H1 (cell line): ENCODE measurements around the gene C3orf85. TPM values are rescaled to one million over a fixed set of nuclear protein-coding genes. Genes with fewer than 3 reads are reported as not detected.

Source experiments
- CTCF ChIA-PET: fragments of 300-600 bp; sonication (Branson Sonifier 250); formaldehyde crosslinking; loops from one replicate; lab custom pipeline; 2021; ENCODE audit not compliant: partially characterized antibody; lab: Charles Lee
- POLR2A ChIA-PET: fragments of 300-600 bp; sonication (Branson Sonifier 250); formaldehyde crosslinking; loops from one replicate; lab custom pipeline; 2021; ENCODE audit warnings: inconsistent platforms; ENCODE audit not compliant: partially characterized antibody; lab: Charles Lee
- DNase-seq, 2 experiments: peaks; one replicate each; pipeline versions ENCODE4 v3.0.0 to v3.0.0-alpha.2; 2010 to 2022; ENCODE audit warnings: low spot score in 2 of 2, low read depth in 1 of 2, mixed read lengths in 1 of 2
- FAIRE-seq: peaks from 2 replicates; lab custom pipeline; 2011; peaks lifted over from hg19 to GRCh38; lab: Jason Lieb, UNC
- H2AFZ ChIP-seq: 2 replicates; pipeline ENCODE4 v1.8.1; 2012; ENCODE audit warnings: low read length, inconsistent platforms
- H2AK5ac ChIP-seq: 2 replicates; pipeline ENCODE4 v1.6.1; 2013; ENCODE audit warnings: low read depth, low read length
- H2BK120ac ChIP-seq: replicated peaks from 2 replicates; pipeline ENCODE3; 2013; ENCODE audit warnings: low read depth, low read length, inconsistent platforms
- H2BK12ac ChIP-seq: 2 replicates; pipeline ENCODE4 v1.6.1; 2013; ENCODE audit warnings: low read depth, low read length
- H2BK15ac ChIP-seq: 2 replicates; pipeline ENCODE4 v1.6.1; 2013; ENCODE audit warnings: low read length
- H2BK20ac ChIP-seq: 2 replicates; pipeline ENCODE4 v1.6.1; 2013; ENCODE audit warnings: low read length
- H2BK5ac ChIP-seq: 2 replicates; pipeline ENCODE4 v1.6.1; 2013; ENCODE audit warnings: low read depth, low read length
- H3K14ac ChIP-seq: 2 replicates; pipeline ENCODE4 v1.6.1; 2013; ENCODE audit warnings: inconsistent platforms; ENCODE audit not compliant: insufficient read length
- H3K18ac ChIP-seq: 2 replicates; pipeline ENCODE4 v1.6.1; 2013; ENCODE audit warnings: low read length; ENCODE audit errors: extremely low read depth
- H3K23ac ChIP-seq: 2 replicates; pipeline ENCODE4 v1.6.1; 2013; ENCODE audit warnings: inconsistent platforms; ENCODE audit not compliant: insufficient read length
- H3K23me2 ChIP-seq: 2 replicates; pipeline ENCODE4 v1.6.1; 2013; ENCODE audit warnings: low read depth, low read length
- H3K27ac ChIP-seq: 2 replicates; pipeline ENCODE4 v1.6.1; 2011; ENCODE audit warnings: low read depth, low read length, inconsistent platforms
- H3K27me3 ChIP-seq, 4 experiments: replicated peaks in 1 of 4; 1 replicate in 1 of 4; 2 replicates in 3 of 4; pipeline versions ENCODE4 v1.6.1 to v1.8.1; 2011 to 2013; ENCODE audit warnings: low read length in 3 of 4, mild to moderate bottlenecking in 3 of 4, inconsistent platforms in 2 of 4, mixed read lengths in 2 of 4, moderate library complexity in 1 of 4; ENCODE audit not compliant: control insufficient read depth in 3 of 4, insufficient read depth in 3 of 4; ENCODE audit errors: extremely low read depth in 1 of 4
- H3K36me3 ChIP-seq, 4 experiments: 2 replicates each; pipeline versions ENCODE4 v1.6.1 to v1.8.1; 2011 to 2013; ENCODE audit warnings: mild to moderate bottlenecking in 4 of 4, low read length in 3 of 4, moderate library complexity in 2 of 4, control low read depth in 1 of 4, inconsistent platforms in 1 of 4; ENCODE audit not compliant: insufficient read depth in 4 of 4, control insufficient read depth in 2 of 4
- H3K4ac ChIP-seq: replicated peaks from 2 replicates; pipeline ENCODE3; 2013; ENCODE audit warnings: low read length, low read depth, mixed read lengths, inconsistent platforms; ENCODE audit not compliant: insufficient read length
- H3K4me1 ChIP-seq, 4 experiments: replicated peaks in 1 of 4; 1 replicate in 1 of 4; 2 replicates in 3 of 4; pipeline versions ENCODE4 v1.6.1 to v1.8.1; 2011 to 2013; ENCODE audit warnings: low read length in 3 of 4, inconsistent platforms in 2 of 4, mixed read lengths in 1 of 4; ENCODE audit not compliant: insufficient read depth in 4 of 4, control insufficient read depth in 3 of 4
- H3K4me2 ChIP-seq, 2 experiments: 2 replicates each; pipeline versions ENCODE4 v1.6.1 to v1.8.1; 2011 to 2013; ENCODE audit warnings: low read depth in 2 of 2, low read length in 2 of 2, control low read depth in 1 of 2, inconsistent platforms in 1 of 2, mild to moderate bottlenecking in 1 of 2; ENCODE audit not compliant: insufficient read depth in 1 of 2
- H3K4me3 ChIP-seq, 4 experiments: fragments of 200-600, 300-600 bp in 1 of 4; sonication (generic), shearing (Covaris generic), sonication (Bioruptor Twin) in 1 of 4; 2 replicates each; pipeline versions ENCODE4 v1.5.1 to v1.8.1; 2011 to 2016; ENCODE audit warnings: low read length in 4 of 4, low read depth in 3 of 4, control low read depth in 2 of 4, inconsistent platforms in 2 of 4, mild to moderate bottlenecking in 2 of 4, mixed read lengths in 1 of 4, moderate library complexity in 1 of 4; ENCODE audit not compliant: insufficient read depth in 2 of 4; ENCODE audit errors: extremely low read depth in 1 of 4
- H3K56ac ChIP-seq: replicated peaks from 2 replicates; pipeline ENCODE3; 2013; ENCODE audit warnings: low read depth, mild to moderate bottlenecking, mixed read lengths, low read length, inconsistent platforms; ENCODE audit not compliant: insufficient read length
- H3K79me1 ChIP-seq: 2 replicates; pipeline ENCODE4 v1.6.1; 2013; ENCODE audit warnings: low read depth, low read length, control low read depth
- H3K79me2 ChIP-seq, 2 experiments: 2 replicates each; pipeline versions ENCODE4 v1.6.1 to v1.8.1; 2012 to 2013; ENCODE audit warnings: low read length in 2 of 2, mild to moderate bottlenecking in 2 of 2, inconsistent platforms in 1 of 2; ENCODE audit not compliant: insufficient read depth in 2 of 2, control insufficient read depth in 1 of 2
- H3K9ac ChIP-seq, 4 experiments: replicated peaks in 1 of 4; 1 replicate in 1 of 4; 2 replicates in 3 of 4; pipeline versions ENCODE4 v1.6.1 to v1.8.1; 2011 to 2013; ENCODE audit warnings: low read depth in 3 of 4, low read length in 3 of 4, control low read depth in 2 of 4, mild to moderate bottlenecking in 2 of 4, moderate library complexity in 2 of 4, inconsistent platforms in 1 of 4; ENCODE audit errors: extremely low read depth in 1 of 4
- H3K9me3 ChIP-seq, 2 experiments: 2 replicates each; pipeline versions ENCODE4 v1.6.1 to v1.8.1; 2012 to 2013; ENCODE audit warnings: mild to moderate bottlenecking in 2 of 2, moderate library complexity in 2 of 2, control low read depth in 1 of 2, inconsistent platforms in 1 of 2, low read depth in 1 of 2, low read length in 1 of 2, mixed read lengths in 1 of 2; ENCODE audit not compliant: insufficient read depth in 2 of 2
- H4K20me1 ChIP-seq, 2 experiments: replicated peaks in 1 of 2; 2 replicates each; pipeline versions ENCODE3 to v1.8.1; 2011 to 2013; ENCODE audit warnings: inconsistent platforms in 2 of 2, low read length in 2 of 2, mild to moderate bottlenecking in 1 of 2; ENCODE audit not compliant: insufficient read depth in 2 of 2, control insufficient read depth in 1 of 2
- H4K5ac ChIP-seq: 2 replicates; pipeline ENCODE4 v1.6.1; 2013; ENCODE audit warnings: low read length, low read depth, mixed read lengths, inconsistent platforms; ENCODE audit not compliant: insufficient read length
- H4K8ac ChIP-seq: 2 replicates; pipeline ENCODE4 v1.8.0; 2013; ENCODE audit warnings: mild to moderate bottlenecking, moderate library complexity, low read length, inconsistent platforms; ENCODE audit not compliant: insufficient read depth; ENCODE audit errors: extremely low read depth
- H4K91ac ChIP-seq: replicated peaks from 2 replicates; pipeline ENCODE3; 2013; ENCODE audit warnings: low read length, mixed read lengths, inconsistent platforms; ENCODE audit not compliant: insufficient read length
- ATF2 ChIP-seq: IDR thresholded peaks from 2 replicates; pipeline ENCODE4 v1.6.1; 2012; ENCODE audit warnings: low read length, inconsistent platforms
- BRCA1 ChIP-seq: IDR thresholded peaks from 2 replicates; pipeline ENCODE4 v1.6.1; 2012; ENCODE audit warnings: low read depth, low read length, improper control_type of control experiment
- CHD1 ChIP-seq: IDR thresholded peaks from 2 replicates; pipeline ENCODE4 v1.6.1; 2012; ENCODE audit warnings: low read depth, low read length, improper control_type of control experiment
- CTBP2 ChIP-seq: IDR thresholded peaks from 2 replicates; pipeline ENCODE4 v1.7.0; 2011; ENCODE audit warnings: borderline replicate concordance, mild to moderate bottlenecking, moderate library complexity, mixed read lengths, low read length; ENCODE audit not compliant: insufficient read depth, insufficient read length
- GTF2F1 ChIP-seq: IDR thresholded peaks from 2 replicates; pipeline ENCODE4 v1.6.1; 2012; ENCODE audit warnings: low read depth, low read length, improper control_type of control experiment, borderline replicate concordance
- NANOG ChIP-seq: IDR thresholded peaks from 2 replicates; pipeline ENCODE4 v1.6.1; 2011; ENCODE audit warnings: low read length, low read depth, mild to moderate bottlenecking, inconsistent platforms; ENCODE audit not compliant: insufficient read depth, poor library complexity, severe bottlenecking
- SAP30 ChIP-seq: fragments of 300-600 bp; sonication (generic); IDR thresholded peaks from 2 replicates; pipeline ENCODE4 v1.7.1; 2012; ENCODE audit warnings: low read length, moderate library complexity, mild to moderate bottlenecking, inconsistent platforms; ENCODE audit not compliant: insufficient read depth, insufficient replicate concordance
- WGBS, 2 experiments: shearing (Covaris generic) in 1 of 2; methylation state at CpG; one replicate each; pipeline versions ENCODE4 v1.1.6 to v1.1.7; 2013 to 2015; ENCODE audit warnings: low lambda C conversion rate in 2 of 2, mixed read lengths in 2 of 2, inconsistent platforms in 1 of 2, low coverage in 1 of 2, missing lambda C conversion rate in 1 of 2; ENCODE audit not compliant: insufficient replicate concordance in 2 of 2, insufficient coverage in 1 of 2, insufficient read length in 1 of 2; ENCODE audit errors: extremely low coverage in 1 of 2, missing lambda C conversion rate in 1 of 2; 5-methylcytosine and 5-hydroxymethylcytosine counted together
- polyA plus RNA-seq, 7 experiments: library from polyadenylated mRNA; depleted of rRNA in 3 of 7; stranded (reverse) in 5 of 7; unstranded in 2 of 7; fragments of >200 nt in 5 of 7; fragments of 200-250 nt in 2 of 7; gene quantifications; 1 replicate in 5 of 7; 2 replicates in 1 of 7; 4 replicates in 1 of 7; pipeline versions ENCODE4 v1.2.1 to v1.2.3, GENCODE V29; 2011 to 2013; ENCODE audit warnings: missing spikeins in 2 of 7, mixed read lengths in 2 of 7
- total RNA-seq: library from RNA; stranded (reverse); fragmentation: NEBNext Ultra II Directional; extraction: Animal tissue kit (Norgen Biotek cat#: 25700); gene quantifications from 2 replicates; pipeline ENCODE4 v1.2.1, GENCODE V29; 2021
- TF ChIP-seq, protein P1 (sequence below): IDR thresholded peaks from 2 replicates; pipeline ENCODE4 v1.6.1; 2011; ENCODE audit warnings: low read length, improper control_type of control experiment

C3orf85 gene
- total and polyA plus RNA-seq, 2 of the 8 experiments (the other 6 are each of a cell fraction or from before 2014, with no cell fraction given): not detected

GRCh38 chr3:109178708-109179107 lies 42.2 kb downstream of the C3orf85 start:
- ChIA-PET CTCF (interaction anchor here (2.8 kb wide), 1 partner anchor 45 kb away, joined by 8 read pairs; no protein-coding TSS in a partner anchor), POLR2A (no interaction called here)
- Histone ChIP-seq H3K27ac (no peak overlapping the region), H3K27me3 (no peaks in the 10 kb centered on the region), H3K9ac (no peak overlapping the region), H3K4me1 (no peaks in the 10 kb centered on the region), H3K14ac (no peak overlapping the region), H4K5ac (no peak overlapping the region), H3K79me1 (no peaks in the 10 kb centered on the region), H2BK120ac (no peak overlapping the region), H2AK5ac (no peak overlapping the region), H3K36me3 (no peaks in the 10 kb centered on the region), H2BK15ac (no peak overlapping the region), H4K20me1 (no peaks in the 10 kb centered on the region), H4K91ac (no peak overlapping the region), H2AFZ (no peak overlapping the region), H2BK5ac (no peak overlapping the region), H3K18ac (no peak overlapping the region), H3K23ac (no peak overlapping the region), H2BK12ac (no peak overlapping the region), H3K4me2 (no peak overlapping the region), H4K8ac (no peak overlapping the region), H3K23me2 (no peaks in the 10 kb centered on the region), H2BK20ac (no peak overlapping the region), H3K79me2 (no peaks in the 10 kb centered on the region), H3K9me3 (no peaks in the 10 kb centered on the region), H3K4ac (no peak overlapping the region), H3K4me3 (no peak overlapping the region), H3K56ac (no peak overlapping the region)
- 95% methylated on average over 1 of the region's 1 CpG; no CpG with 5 or more reads in 1 of the 2 experiments for WGBS, 2 experiments
- TF ChIP-seq CTBP2 (no peak), SAP30 (no peak), CHD1 (no peak), NANOG (no peak), GTF2F1 (no peak), ATF2 (no peak), BRCA1 (no peak)
- TF ChIP-seq, protein P1, sequence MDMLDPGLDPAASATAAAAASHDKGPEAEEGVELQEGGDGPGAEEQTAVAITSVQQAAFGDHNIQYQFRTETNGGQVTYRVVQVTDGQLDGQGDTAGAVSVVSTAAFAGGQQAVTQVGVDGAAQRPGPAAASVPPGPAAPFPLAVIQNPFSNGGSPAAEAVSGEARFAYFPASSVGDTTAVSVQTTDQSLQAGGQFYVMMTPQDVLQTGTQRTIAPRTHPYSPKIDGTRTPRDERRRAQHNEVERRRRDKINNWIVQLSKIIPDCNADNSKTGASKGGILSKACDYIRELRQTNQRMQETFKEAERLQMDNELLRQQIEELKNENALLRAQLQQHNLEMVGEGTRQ: no peak
- DNase-seq (no peak), FAIRE-seq (no peak)
